HG03432 (cell line): ENCODE results near the gene RAB36.

ENCODE experiments used
- ATAC-seq: cut with Tn5 transposase; IDR thresholded peaks from one replicate; pipeline ENCODE4 v1.9.1; 2021; ENCODE audit warnings: mild to moderate bottlenecking, moderate library complexity; ENCODE audit not compliant: unreplicated experiment

The RAB36 gene

DNA sequence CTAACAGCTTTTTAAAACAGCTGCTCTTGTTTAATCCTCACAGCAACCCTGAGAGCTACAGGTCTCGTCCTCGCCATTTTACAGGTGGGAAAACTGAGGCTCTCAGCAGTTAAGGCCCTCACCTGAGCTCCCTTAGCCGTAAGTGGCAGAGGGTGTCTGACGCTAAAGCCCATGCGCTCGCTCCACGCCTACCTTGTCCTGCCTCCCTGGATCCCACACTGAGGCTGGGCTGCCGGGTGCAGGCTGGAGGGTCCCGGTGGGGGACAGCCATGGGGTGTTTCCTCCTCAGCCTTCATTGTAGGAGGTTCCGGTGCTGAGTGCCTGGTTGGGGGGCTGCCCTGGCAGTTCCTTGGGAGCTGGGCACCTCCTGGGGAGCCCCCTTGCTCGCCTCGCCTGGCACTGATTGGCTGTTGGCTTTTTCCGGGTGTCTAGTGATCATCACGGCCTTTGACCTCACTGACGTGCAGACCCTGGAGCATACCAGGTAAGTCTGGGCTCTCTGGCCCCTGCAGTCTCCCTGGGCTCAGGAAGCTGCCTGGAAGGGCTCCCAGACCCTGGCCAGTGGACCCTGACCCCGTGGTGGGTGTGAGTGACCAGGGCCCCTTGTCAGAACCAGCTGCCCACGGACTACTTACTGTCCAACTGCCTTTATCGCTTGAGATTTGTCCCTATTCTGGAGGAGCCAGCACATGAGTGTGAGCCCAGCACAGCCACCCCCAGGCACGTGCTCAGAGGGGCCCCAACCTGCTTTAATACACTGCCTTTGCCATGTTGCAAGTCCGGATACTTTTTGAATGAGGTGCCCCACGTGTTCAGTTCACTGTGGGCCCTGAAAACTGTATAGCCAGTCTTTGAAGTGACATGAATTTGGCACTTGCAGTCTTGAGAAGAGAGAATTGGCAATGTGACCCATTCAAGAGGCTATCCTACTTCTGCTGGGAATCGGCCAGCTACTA is 12.6 kb downstream of the RAB36 start:
- ATAC-seq, result no peak

DNA sequence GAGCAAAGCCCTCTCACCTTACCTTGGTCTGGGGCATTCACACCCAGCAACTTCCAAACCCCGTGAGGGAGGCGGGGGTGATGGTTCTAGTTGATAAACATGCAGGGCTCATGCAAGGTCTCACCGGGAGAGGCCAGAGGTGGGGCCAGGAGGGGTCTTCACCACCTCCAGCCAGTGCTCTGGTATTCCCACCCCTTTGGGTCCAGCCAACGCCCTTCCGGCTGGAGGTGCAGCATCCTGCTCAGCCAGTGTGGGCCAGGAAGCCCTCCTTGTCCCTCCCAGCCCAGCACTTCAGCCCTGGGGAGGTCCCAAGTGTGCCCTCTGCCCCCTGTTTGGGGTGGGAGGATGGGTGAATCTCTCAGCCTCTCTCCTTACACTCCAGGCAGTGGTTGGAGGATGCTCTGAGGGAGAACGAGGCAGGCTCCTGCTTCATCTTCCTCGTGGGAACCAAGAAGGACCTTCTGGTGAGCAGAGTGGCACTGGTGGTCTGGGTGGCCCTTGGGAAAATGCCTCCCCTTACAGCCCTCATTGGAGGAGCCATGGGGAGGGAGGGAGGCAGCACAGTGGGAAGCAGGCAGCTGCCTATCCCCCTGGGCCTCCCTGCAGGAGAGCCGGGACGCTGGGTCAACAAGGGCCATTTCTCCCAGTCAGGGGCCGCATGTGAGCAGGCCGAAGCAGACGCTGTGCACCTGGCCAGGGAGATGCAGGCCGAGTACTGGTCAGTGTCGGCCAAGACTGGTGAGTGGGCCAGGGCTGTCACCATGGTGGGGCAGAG is 13.4 kb downstream of the RAB36 start:
- ATAC-seq, result no peak

DNA sequence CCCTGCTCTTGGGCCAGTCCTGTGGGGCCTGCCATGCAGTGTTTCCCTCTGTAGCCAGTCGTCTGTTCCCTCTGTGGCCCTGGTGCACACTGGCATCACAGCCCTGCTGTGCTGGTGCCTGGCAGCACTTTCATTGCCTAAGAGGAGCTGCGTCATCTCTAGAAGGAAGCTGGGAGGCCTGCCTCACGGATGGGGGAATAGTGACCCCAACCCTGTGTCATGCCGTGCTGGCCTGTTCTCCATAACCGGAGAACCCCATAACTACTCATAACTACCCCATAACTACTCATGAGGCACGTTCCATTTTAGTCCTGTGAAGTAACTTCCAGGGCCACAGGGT is 14.0 kb downstream of the RAB36 start:
- no peak for ATAC-seq

- ATAC-seq, result no peak
Measured at GRCh38 chr22:23161029-23161428, 15.8 kb downstream of the RAB36 start.

DNA sequence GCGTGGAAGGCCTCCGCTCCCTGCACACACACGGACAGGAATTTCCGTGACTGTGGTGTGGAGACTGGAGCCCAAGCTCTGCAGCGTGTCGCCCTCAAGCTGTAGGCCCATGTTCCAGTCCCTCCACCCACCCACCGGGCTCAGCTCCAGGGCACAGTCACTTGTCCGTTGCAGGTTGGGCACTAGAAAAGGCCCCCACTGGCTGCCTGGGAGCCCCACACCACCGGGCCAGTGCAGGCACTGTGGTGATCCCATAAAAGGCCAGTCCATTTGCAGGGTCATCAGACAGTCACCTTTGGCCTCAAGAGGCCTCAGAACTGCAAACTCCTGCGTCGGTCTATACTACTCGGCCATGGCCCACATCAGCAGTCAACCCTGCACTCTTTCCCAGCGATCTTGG is 16.3 kb downstream of the RAB36 start:
- ATAC-seq, result no peak

DNA sequence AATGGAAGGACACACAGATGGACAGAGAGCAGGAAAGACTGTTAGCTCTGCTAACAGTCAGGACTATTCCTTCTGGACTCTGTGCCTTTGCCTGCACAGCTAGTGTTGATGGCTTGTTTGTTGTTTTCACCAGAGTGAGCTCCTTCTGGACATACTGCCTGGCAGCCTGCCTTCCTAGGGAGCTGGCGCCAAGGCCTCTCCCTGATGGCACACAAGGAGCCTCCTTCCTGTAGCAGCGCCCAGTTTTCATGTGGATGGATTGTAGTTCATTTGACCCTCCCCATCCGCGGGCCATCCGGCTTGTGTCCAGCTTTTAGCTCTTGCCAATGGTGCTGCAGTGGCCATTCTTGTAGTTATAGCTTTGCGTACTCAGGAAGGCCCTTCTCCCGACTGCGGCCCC is 18.4 kb downstream of the RAB36 start:
- ATAC-seq, result no peak

DNA sequence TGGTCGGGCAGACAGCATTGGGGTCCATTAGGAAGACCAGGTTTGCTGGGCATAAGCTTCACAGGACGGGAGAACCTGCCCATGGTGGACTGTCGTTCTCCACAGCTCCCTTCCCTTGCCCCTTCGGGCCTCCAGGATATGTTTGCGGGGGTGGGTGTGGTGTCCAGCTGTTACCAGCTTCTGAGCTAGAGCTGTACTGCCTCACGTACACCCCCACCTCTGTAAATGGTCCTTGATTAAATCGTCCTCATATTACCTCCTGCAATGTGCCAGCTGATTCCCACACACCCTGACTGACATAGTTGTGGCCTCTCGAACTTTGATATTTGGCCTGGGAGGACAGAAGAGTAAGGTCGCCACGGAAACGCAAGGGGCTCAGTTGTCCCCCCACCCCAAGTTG is 18.8 kb downstream of the RAB36 start:
- no peak for ATAC-seq

DNA sequence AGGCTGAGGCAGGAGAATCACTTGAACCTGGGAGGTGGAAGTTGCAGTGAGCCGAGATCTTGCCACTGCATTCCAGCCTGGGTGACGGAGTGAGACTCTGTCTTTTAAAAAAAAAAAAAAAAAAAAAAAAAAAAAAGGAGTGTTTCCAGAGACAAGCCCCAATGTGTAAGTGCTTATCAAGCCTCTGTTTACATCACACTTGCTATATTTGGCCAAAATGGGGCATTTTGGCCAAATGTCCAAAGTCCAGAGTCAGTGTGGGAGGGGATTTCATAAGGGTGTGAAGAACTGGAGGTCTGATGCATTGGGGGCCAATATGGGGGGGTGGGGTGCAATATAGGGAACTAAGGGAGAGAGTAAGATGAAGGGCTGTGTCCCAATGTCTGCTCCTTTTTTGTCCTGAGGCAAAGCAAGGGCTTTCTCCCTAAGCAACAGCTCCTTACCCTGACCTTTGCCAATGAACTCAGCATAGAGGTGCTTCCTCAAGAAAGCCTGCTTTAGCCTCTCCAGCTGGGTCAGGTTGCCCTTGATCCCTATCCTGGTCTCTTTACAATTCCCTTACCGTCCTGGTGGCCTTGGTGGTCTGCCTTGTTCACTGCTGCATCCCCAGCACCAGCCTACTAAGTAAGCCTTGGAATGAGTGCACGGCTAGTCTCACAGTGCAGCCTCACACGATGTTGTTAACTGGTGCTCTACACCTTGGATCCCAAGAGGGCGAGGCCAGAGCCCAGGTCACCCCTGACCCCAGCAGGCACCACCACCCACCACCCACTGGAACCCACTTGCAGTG is 21.0 kb downstream of the RAB36 start:
- ATAC-seq, result no peak

GRCh38 chr22:23166841-23167616 is 21.8 kb downstream of the RAB36 start:
- ATAC-seq, result no peak

DNA sequence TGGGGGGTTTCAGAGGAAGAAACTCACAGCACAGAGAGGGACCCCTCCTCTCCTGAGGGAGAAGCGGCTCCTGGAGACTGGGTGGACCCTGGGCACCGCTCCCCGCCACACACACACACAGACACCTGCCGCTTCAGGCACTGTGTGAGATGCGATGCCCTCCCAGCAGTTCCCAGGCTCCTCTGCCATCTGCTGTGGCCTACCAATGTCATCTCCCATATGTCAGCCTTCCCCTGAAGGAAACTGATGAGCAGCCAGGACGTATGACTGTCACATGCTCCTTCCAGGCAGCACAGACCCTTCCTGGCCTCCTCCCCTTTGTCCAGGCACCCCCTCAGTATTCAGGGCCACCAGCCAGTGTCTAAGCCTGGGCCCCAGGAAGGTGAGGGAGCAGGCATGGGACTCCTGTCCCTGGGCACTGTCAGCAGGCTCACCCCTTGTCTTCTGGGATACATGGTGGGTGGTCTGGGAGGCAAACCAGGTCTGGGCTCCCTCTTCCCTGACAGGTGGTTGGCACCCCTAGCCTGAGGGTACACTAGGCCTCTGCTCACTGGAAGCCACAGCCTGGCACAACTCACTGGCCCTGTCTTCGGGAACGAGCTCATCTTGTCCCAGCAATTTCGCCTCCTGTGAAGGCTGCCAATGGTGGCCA is 23.2 kb downstream of the RAB36 start:
- ATAC-seq, result no peak

DNA sequence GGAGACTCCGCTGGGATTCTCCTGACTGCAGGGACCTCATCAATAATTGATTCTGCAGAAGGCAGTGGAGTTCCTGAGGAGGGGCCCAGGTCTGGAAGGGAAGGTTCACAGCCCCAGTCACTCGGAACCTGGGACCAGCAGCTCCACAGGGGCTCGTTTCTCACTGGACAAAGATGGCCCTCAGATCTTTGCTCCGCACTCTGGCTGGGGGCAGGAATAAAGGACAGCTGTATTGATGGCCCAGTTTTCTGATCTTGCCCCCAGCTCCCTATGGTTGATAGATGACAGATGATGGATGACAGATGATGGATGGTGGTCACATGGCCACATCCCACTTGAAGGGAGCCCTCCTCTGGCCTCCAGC is 23.7 kb downstream of the RAB36 start:
- ATAC-seq, result no peak

GRCh38 chr22:23175817-23176644 is 30.8 kb downstream of the RAB36 start:
- no peak for ATAC-seq

DNA sequence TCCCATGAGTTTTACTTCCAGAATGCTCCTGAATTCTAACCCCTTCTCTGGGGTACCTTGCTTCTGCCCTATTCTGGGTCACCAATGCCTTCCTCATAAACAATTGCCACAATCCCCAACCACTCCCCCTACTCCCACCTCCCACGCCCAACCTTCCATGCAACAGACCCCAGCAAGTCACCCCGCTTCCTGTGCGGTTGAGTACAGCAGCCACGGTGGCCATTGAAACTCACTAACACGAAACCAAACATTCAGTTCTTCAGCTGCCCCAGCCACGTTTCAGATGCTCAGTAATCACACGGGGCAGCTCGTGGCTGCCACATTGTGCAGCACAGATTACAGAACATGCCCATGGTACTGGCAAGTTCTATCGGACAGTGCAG is 31.4 kb downstream of the RAB36 start:
- no peak for ATAC-seq

DNA sequence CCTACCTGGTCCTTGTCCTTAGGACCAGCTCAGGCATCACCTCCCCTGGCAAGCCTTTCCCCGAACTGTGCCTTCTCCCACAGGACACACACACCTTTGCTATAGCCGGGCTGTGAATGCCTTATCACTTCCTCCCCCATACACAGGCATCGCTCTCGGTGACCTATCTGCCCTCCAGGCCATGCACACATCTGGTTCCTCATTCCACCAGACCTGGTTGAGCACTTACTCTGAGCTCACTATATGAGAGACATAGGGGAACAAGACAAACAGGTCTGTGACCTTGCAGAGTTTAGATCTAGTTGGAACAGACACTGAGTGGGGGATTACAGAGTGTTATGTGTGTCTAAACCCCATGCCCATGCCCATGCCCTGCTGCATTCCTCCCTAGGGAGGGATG is 31.9 kb downstream of the RAB36 start:
- ATAC-seq, result no peak

- no peak for ATAC-seq
Measured at GRCh38 chr22:23178512-23179254, 33.4 kb downstream of the RAB36 start.

- no peak for ATAC-seq
Measured at GRCh38 chr22:23179381-23180299, 34.4 kb downstream of the RAB36 start.

DNA sequence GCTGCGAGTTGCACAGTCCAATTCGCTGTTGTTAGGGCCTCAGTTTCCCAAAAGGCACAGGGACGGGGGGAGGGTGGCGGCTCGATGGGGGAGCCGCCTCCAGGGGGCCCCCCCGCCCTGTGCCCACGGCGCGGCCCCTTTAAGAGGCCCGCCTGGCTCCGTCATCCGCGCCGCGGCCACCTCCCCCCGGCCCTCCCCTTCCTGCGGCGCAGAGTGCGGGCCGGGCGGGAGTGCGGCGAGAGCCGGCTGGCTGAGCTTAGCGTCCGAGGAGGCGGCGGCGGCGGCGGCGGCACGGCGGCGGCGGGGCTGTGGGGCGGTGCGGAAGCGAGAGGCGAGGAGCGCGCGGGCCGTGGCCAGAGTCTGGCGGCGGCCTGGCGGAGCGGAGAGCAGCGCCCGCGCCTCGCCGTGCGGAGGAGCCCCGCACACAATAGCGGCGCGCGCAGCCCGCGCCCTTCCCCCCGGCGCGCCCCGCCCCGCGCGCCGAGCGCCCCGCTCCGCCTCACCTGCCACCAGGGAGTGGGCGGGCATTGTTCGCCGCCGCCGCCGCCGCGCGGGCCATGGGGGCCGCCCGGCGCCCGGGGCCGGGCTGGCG is 35.1 kb downstream of the RAB36 start, which contains the start of gene BCR:
Gene BCR, plus strand, starts transcription at position 209 of the 592 bp plus-strand sequence. CDS start 452 bp downstream, outside the sequence.
- peak; percentile 45 for ATAC-seq
